Keratinocyte (primary cell): Measurements from ENCODE around the gene OBSCN. TPM values are rescaled to one million over a fixed set of nuclear protein-coding genes. Genes with fewer than 3 reads are reported as not detected.

Source experiments
- DNase-seq: peaks from one replicate; pipeline ENCODE4 v3.0.0-alpha.2; 2011; ENCODE audit warnings: low read depth, missing footprints, low spot score
- FAIRE-seq: peaks from 2 replicates; lab custom pipeline; 2011; peaks lifted over from hg19 to GRCh38; lab: Jason Lieb, UNC
- H2AFZ ChIP-seq: 2 replicates; pipeline ENCODE4 v1.6.0; 2012; ENCODE audit warnings: low read length, control low read depth, inconsistent platforms; ENCODE audit not compliant: control insufficient read depth
- H3K27ac ChIP-seq: 2 replicates; pipeline ENCODE4 v1.5.1; 2011; ENCODE audit warnings: low read length; ENCODE audit not compliant: control insufficient read depth, insufficient read depth
- H3K27me3 ChIP-seq: 3 replicates; pipeline ENCODE4 v1.6.0; 2011; ENCODE audit warnings: low read length; ENCODE audit not compliant: control insufficient read depth, insufficient read depth; ENCODE audit errors: extremely low read depth
- H3K36me3 ChIP-seq, 2 experiments: 2 replicates in 1 of 2; 3 replicates in 1 of 2; pipeline ENCODE4 v1.5.1; 2011; ENCODE audit warnings: low read length in 2 of 2, mild to moderate bottlenecking in 1 of 2; ENCODE audit not compliant: control insufficient read depth in 2 of 2, insufficient read depth in 2 of 2; ENCODE audit errors: extremely low read depth in 1 of 2
- H3K4me1 ChIP-seq: 3 replicates; pipeline ENCODE4 v1.5.1; 2011; ENCODE audit warnings: low read length; ENCODE audit not compliant: control insufficient read depth, insufficient read depth; ENCODE audit errors: extremely low read depth
- H3K4me2 ChIP-seq: 3 replicates; pipeline ENCODE4 v1.6.0; 2011; ENCODE audit warnings: low read depth, low read length; ENCODE audit not compliant: control insufficient read depth, insufficient read depth; ENCODE audit errors: extremely low read depth
- H3K4me3 ChIP-seq, 3 experiments: fragments of 200-600 bp in 1 of 3; sonication (generic) in 1 of 3; 2 replicates in 2 of 3; 3 replicates in 1 of 3; pipeline ENCODE4 v1.5.1; 2011 to 2016; ENCODE audit warnings: low read length in 3 of 3, mild to moderate bottlenecking in 3 of 3, control low read depth in 2 of 3, inconsistent platforms in 1 of 3, low read depth in 1 of 3, mixed read lengths in 1 of 3, mixed run types in 1 of 3, moderate library complexity in 1 of 3; ENCODE audit not compliant: control insufficient read depth in 2 of 3, insufficient read depth in 2 of 3; ENCODE audit errors: extremely low read depth in 1 of 3
- H3K79me2 ChIP-seq: 2 replicates; pipeline ENCODE4 v1.6.0; 2012; ENCODE audit warnings: low read length; ENCODE audit not compliant: control insufficient read depth, insufficient read depth
- H3K9ac ChIP-seq: 3 replicates; pipeline ENCODE4 v1.6.0; 2011; ENCODE audit warnings: low read length; ENCODE audit not compliant: control insufficient read depth, insufficient read depth; ENCODE audit errors: extremely low read depth
- H3K9me1 ChIP-seq: 3 replicates; pipeline ENCODE4 v1.6.0; 2011; ENCODE audit warnings: low read length; ENCODE audit not compliant: control insufficient read depth, insufficient read depth; ENCODE audit errors: extremely low read depth
- H3K9me3 ChIP-seq: 2 replicates; pipeline ENCODE4 v1.5.1; 2012; ENCODE audit warnings: low read depth, low read length; ENCODE audit not compliant: control insufficient read depth
- H4K20me1 ChIP-seq: 3 replicates; pipeline ENCODE4 v1.6.0; 2011; ENCODE audit warnings: low read length; ENCODE audit not compliant: control insufficient read depth, insufficient read depth; ENCODE audit errors: extremely low read depth
- CTCF ChIP-seq, 3 experiments: IDR thresholded peaks in 1 of 3; conservative IDR thresholded peaks in 1 of 3; optimal IDR thresholded peaks in 1 of 3; 2 replicates in 2 of 3; 3 replicates in 1 of 3; pipeline versions ENCODE3 to v1.5.1; 2011; ENCODE audit warnings: low read length in 3 of 3, mild to moderate bottlenecking in 3 of 3, moderate library complexity in 2 of 3, control low read depth in 1 of 3, inconsistent platforms in 1 of 3; ENCODE audit not compliant: insufficient read depth in 2 of 3; ENCODE audit errors: extremely low read depth in 1 of 3
- EZH2 ChIP-seq: IDR thresholded peaks from one replicate; pipeline ENCODE4 v1.6.1; 2012; ENCODE audit warnings: inconsistent platforms, mild to moderate bottlenecking, low read length, moderate library complexity
- dilution Hi-C: fragments of 300-500 bp; cut with MboI; formaldehyde crosslinking; loops from one replicate; pipeline ENCODE4 v1.7.0; 2020; ENCODE audit warnings: low sequenced_read_pairs; ENCODE audit not compliant: extremely low pct_ligation_motif_present
- polyA plus RNA-seq, 5 experiments: library from polyadenylated mRNA; depleted of rRNA in 3 of 5; stranded (reverse) in 3 of 5; stranded (forward) in 1 of 5; unstranded in 1 of 5; fragments of >200 nt; gene quantifications; 1 replicate in 1 of 5; 2 replicates in 3 of 5; 3 replicates in 1 of 5; pipeline versions ENCODE4 v1.2.1 to v1.2.3, GENCODE V29; 2011 to 2012; ENCODE audit warnings: missing spikeins in 2 of 5, low read depth in 1 of 5, low replicate concordance in 1 of 5

Gene OBSCN
- polyA plus RNA-seq, 1 donor (not counting 4 experiments of a cell fraction or from before 2014, with no cell fraction given) = 1.8 TPM

- DNase-seq (no peak), FAIRE-seq (no peak)
- Histone ChIP-seq H3K4me2 (no peak overlapping the region), H3K9me3 (no peaks in the 10 kb centered on the region), H3K79me2 (no peaks in the 10 kb centered on the region), H3K36me3 (no peaks in the 10 kb centered on the region), H4K20me1 (no peaks in the 10 kb centered on the region), H3K27ac (no peak overlapping the region), H3K9me1 (no peaks in the 10 kb centered on the region), H3K27me3 (no peaks in the 10 kb centered on the region), H3K4me3 (no peak overlapping the region), H3K4me1 (no peaks in the 10 kb centered on the region), H2AFZ (no peak overlapping the region), H3K9ac (no peak overlapping the region)
- TF ChIP-seq EZH2 (no peak), CTCF (optimal IDR thresholded peaks at IDR 0.05 in 1 of 3, IDR thresholded peaks at IDR 0.05 in 1 of 3, conservative IDR thresholded peaks at IDR 0.05 in 1 of 3; ENCODE audit: extremely low read depth in 1 of 3, insufficient read depth in 2 of 3, low read length in 3 of 3) (no peak)
- dilution Hi-C loops = no loop called here
Measured at GRCh38 chr1:228283476-228284147, 75.8 kb downstream of the OBSCN start.

- Histone ChIP-seq H3K4me1 (no peaks in the 10 kb centered on the region), H3K36me3 (no peaks in the 10 kb centered on the region), H3K27ac (no peak overlapping the region), H3K9me3 (no peaks in the 10 kb centered on the region), H3K4me2 (no peak overlapping the region), H4K20me1 (no peaks in the 10 kb centered on the region), H3K27me3 (no peaks in the 10 kb centered on the region), H3K4me3 (no peak overlapping the region), H2AFZ (no peak overlapping the region), H3K9me1 (no peaks in the 10 kb centered on the region), H3K79me2 (no peaks in the 10 kb centered on the region), H3K9ac (no peak overlapping the region)
- no peak for DNase-seq
- TF ChIP-seq EZH2 = no peak
- dilution Hi-C loops = no loop called here
- FAIRE-seq = no peak
Measured at GRCh38 chr1:228284148-228284495, 76.3 kb downstream of the OBSCN start.

- H3K9ac ChIP-seq = no peak overlapping the region
- H3K9me1 ChIP-seq = no peaks in the 10 kb centered on the region
- dilution Hi-C loops = no loop called here
- TF ChIP-seq EZH2 (no peak), CTCF (optimal IDR thresholded peaks at IDR 0.05 in 1 of 3, IDR thresholded peaks at IDR 0.05 in 1 of 3, conservative IDR thresholded peaks at IDR 0.05 in 1 of 3; ENCODE audit: extremely low read depth in 1 of 3, insufficient read depth in 2 of 3, low read length in 3 of 3) (no peak)
- no peak overlapping the region for H3K4me3 ChIP-seq
- no peaks in the 10 kb centered on the region for H3K36me3 ChIP-seq
- H2AFZ ChIP-seq = no peak overlapping the region
- no peak for DNase-seq
- no peaks in the 10 kb centered on the region for H3K27me3 ChIP-seq
- H3K79me2 ChIP-seq = no peaks in the 10 kb centered on the region
- no peaks in the 10 kb centered on the region for H3K9me3 ChIP-seq
- no peak for FAIRE-seq
- H3K4me2 ChIP-seq = no peak overlapping the region
- no peak overlapping the region for H3K27ac ChIP-seq
- no peaks in the 10 kb centered on the region for H4K20me1 ChIP-seq
- H3K4me1 ChIP-seq = no peaks in the 10 kb centered on the region
Measured at GRCh38 chr1:228284521-228284920, 76.7 kb downstream of the OBSCN start.
